ENCODE measurements around the gene TCOF1.

GRCh38 chr5:150389531-150390266 is 32.2 kb downstream of the TCOF1 start:
- TF ChIP-seq, protein P1, sequence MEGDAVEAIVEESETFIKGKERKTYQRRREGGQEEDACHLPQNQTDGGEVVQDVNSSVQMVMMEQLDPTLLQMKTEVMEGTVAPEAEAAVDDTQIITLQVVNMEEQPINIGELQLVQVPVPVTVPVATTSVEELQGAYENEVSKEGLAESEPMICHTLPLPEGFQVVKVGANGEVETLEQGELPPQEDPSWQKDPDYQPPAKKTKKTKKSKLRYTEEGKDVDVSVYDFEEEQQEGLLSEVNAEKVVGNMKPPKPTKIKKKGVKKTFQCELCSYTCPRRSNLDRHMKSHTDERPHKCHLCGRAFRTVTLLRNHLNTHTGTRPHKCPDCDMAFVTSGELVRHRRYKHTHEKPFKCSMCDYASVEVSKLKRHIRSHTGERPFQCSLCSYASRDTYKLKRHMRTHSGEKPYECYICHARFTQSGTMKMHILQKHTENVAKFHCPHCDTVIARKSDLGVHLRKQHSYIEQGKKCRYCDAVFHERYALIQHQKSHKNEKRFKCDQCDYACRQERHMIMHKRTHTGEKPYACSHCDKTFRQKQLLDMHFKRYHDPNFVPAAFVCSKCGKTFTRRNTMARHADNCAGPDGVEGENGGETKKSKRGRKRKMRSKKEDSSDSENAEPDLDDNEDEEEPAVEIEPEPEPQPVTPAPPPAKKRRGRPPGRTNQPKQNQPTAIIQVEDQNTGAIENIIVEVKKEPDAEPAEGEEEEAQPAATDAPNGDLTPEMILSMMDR (IDR thresholded peaks at IDR 0.05), result no peak
- TF ChIP-seq POLR2A (IDR thresholded peaks at IDR 0.05), result no peak
